ENCODE data around the gene BNIP5.

The BNIP5 gene

DNA sequence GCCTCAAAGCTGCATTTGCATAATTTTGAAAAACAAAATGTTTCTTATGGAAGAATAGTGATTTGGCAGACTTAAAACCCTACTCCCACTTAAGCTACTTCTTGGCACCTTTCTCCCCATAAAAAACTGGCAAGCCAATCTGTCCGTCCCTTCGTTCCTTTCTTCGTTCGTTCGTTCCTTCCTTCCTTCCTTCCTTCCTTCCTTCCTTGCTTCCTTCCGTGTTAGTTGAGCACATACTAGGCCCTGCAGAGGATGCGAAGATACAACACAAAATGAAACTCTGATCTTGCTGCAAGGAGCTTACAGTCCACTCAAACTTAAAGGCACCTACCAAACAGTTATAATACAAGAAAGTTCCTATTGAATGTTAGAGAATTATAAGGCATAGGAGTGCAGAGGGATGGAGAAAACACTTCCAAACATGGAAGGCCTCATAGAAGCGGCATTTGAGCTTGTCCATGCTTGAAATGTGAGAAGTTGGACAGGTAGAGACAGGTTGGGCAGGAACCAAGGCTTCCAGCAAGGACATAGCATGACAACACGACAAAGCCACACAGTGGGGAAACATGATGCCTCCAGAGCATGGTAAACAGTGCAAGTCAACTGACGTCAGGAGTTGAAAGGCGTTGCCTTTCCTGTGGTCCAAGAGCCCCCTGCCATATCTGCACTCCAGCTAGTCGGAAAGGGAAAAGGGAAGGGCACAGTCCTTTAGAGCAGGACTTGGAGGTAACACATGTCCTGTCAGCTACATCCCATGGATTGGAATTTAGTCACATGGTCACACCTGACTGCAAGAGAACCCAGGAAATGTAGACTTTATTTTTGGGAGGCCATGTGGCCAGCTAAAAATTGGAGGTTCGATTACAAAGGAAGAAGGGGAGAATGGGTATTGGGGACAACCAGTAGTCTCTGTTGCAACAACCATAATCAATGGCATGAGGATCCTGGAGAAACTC lies 59.8 kb downstream of the BNIP5 start:
- Mint-ChIP-seq H3K4me1 (ENCODE audit: low read depth) (peaks cover 45% of the 10 kb centered on the region), H3K9me3 (no peaks in the 10 kb centered on the region), H3K27me3 (peaks cover 13% of the 10 kb centered on the region), H3K4me3 (no peak overlapping the region), H3K27ac (no peak overlapping the region), H3K36me3 (ENCODE audit: low read depth) (no peaks in the 10 kb centered on the region)
- intact Hi-C loops (cut with micrococcal nuclease), result no loop called here

DNA sequence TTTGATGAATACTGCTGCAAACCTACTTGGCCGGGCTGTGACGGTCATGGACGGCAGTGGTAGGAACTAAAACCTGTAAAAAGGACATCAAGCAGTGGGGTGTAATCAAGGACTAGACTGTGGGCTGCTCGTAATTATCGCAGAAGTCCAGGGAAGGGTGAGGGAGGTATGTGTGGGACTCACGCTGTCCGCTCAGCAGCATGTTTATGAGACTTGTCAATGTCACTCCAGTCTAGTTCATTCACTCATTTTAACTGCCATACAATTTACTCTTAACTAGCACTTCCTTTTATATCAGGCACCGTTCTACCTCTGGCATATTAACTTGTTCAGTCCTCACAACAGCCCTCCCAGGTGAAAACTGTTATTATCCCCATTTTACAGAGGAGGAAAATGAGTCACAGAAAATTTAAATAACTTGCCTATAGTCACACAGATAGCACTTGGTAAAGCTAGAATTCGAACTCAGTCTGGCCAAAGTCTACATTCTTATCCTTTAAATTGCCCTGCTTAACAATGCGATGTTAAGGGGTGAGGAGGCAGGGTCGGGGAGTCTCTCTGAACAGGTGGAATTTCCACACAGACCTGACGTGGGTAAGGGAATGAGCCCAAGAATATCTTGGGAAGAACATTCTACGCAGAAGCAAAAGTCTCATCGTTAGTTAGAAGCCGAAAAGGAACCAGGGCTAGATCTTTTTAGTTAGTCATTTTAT lies 62.7 kb downstream of the BNIP5 start:
- intact Hi-C loops (cut with micrococcal nuclease), result no loop called here
- no peaks in the 10 kb centered on the region for H3K9me3 Mint-ChIP-seq
- H3K36me3 Mint-ChIP-seq (ENCODE audit: low read depth), result no peaks in the 10 kb centered on the region
- H3K4me3 Mint-ChIP-seq, result no peak overlapping the region
- H3K27ac Mint-ChIP-seq, result no peak overlapping the region
- H3K27me3 Mint-ChIP-seq, result peaks cover 29% of the 10 kb centered on the region
- H3K4me1 Mint-ChIP-seq (ENCODE audit: low read depth), result peaks cover 37% of the 10 kb centered on the region

DNA sequence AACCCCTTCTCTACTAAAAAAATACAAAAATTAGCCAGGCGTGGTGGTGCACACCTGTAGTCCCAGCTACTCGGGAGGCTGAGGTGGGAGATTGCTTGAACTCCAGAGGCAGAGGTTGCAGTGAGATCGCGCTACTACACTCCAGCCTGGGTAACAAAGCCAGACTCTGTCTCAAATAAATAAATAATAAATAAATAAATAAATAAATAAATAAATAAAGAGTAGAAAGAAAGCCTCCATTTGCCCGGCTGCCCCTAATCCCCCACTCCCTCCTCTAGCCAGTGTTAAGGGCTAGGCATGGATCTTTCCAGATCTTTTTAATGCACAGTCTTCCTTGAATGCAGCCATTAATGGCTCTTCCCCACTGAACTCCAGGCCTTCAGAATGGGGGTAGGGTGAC lies 63.6 kb downstream of the BNIP5 start:
- Mint-ChIP-seq H3K4me3 (no peak overlapping the region), H3K36me3 (ENCODE audit: low read depth) (no peaks in the 10 kb centered on the region), H3K27ac (no peak overlapping the region), H3K27me3 (peaks cover 28% of the 10 kb centered on the region), H3K4me1 (ENCODE audit: low read depth) (peaks cover 37% of the 10 kb centered on the region), H3K9me3 (no peaks in the 10 kb centered on the region)
- intact Hi-C loops (cut with micrococcal nuclease), result no loop called here

DNA sequence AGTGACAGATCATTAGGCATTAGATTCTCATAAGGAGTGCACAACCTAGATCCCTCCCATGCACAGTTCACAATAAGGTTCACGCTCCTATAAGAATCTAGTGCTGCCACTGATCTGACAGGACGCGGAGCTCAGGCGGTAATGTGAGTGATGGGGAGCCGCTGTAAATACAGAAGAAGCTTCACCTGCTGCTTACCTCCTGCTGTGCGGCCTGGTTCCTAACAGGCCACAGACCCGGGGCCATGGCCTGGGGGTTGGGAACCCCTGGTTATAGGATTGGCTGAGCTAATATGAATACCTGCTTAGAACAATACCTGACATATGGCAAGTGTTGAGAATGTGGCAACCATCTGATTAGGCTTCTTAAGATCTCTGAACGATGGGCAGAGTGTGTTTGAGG lies 64.5 kb downstream of the BNIP5 start:
- no peaks in the 10 kb centered on the region for H3K36me3 Mint-ChIP-seq (ENCODE audit: low read depth)
- H3K27ac Mint-ChIP-seq, result no peak overlapping the region
- intact Hi-C loops (cut with micrococcal nuclease), result no loop called here
- H3K9me3 Mint-ChIP-seq, result no peaks in the 10 kb centered on the region
- peaks cover 38% of the 10 kb centered on the region for H3K4me1 Mint-ChIP-seq (ENCODE audit: low read depth)
- H3K27me3 Mint-ChIP-seq, result peaks cover 28% of the 10 kb centered on the region
- H3K4me3 Mint-ChIP-seq, result no peak overlapping the region

DNA sequence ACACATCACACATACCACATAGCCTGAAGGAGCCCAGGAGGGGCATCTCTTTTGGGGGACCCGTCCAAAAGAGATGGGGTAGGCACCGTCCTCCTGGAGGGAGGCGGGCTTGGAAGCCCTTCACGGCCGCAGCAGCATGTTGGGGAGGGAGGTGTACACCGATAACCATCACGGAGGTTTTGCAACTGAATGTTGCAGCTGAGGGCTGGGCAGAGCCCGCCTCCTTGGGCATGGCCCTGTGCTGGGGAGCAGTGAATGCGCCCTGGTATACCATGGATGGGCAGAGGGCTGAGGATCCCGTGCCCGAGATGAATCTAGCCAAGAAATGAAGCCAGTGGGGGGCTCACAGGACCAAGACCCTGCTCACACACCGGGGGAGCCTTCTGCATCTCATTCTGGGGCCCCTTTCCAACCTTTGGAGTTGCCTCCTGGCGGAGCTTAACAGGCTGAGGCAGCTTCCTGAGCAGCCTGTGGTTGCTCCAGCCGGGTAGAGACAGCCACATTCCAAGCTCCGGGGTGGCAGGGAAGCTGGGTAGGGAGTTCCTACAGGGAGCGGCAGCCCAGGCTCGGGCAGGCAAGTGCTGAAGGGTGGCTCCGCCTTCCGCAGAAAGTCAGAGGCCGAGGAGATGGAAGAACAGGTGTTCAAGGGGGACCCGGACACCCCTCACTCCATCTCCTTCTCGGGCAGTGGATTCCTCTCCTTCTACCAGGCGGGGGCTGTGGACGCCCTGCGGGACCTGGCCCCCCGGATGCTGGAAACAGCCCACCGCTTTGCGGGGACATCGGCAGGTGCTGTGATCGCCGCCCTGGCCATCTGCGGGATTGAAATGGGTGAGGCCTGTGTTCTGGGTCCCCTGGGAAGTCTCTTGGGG lies 66.6 kb downstream of the BNIP5 start, which contains the start of gene PNPLA1:
Gene PNPLA1, plus strand, starts transcription at position 227 of the 872 bp plus-strand sequence. Its CDS starts 400 bp downstream, at position 627.
- intact Hi-C loops (cut with micrococcal nuclease), result no loop called here
- H3K36me3 Mint-ChIP-seq (ENCODE audit: low read depth), result no peaks in the 10 kb centered on the region
- no peak within 1 kb of the TSS for H3K4me3 Mint-ChIP-seq
- H3K27me3 Mint-ChIP-seq, result peaks cover 26% of the 10 kb centered on the region
- H3K27ac Mint-ChIP-seq, result peak within 1 kb of the TSS; percentile 11
- peaks cover 32% of the 10 kb centered on the region for H3K4me1 Mint-ChIP-seq (ENCODE audit: low read depth)
- H3K9me3 Mint-ChIP-seq, result peaks cover 9% of the 10 kb centered on the region

DNA sequence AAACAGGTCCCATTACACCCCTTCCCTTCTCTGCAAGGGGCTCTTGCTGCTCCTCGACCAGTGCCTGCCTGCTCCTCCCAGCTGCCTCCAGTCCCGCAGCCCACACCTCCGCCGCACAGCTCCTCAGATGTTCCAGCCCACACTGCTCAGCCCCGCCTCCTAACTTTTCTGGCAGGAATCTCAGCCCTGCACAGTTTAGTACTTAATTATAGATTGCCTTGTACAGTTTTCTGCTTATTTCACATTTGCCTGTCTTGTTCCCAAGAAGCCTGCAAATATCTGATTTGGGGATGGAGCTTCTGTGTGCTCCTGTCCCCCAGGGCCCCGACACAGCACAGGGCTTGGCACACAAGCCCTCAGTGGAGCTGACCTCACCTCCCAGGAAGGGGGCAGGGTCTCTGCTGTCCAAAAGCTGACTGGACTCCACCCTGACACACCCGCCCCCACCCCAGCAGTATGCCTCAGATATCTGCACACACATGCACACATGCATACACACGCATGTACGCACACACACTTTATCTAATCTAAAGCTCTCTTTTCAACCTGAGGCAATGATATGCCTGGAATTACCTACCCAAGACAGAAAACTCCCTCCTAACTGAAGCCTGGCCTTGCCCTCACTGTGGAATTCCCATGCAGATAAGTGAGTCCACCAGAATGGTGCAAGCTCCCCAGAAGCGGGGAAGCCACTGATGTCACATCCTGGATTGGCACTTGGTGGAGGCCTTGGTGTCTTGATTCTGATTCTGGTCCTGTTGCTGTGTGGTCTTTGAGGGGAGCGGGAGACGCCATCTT lies 68.0 kb downstream of the BNIP5 start:
- Mint-ChIP-seq H3K27ac (no peak overlapping the region), H3K27me3 (peaks cover 28% of the 10 kb centered on the region), H3K4me3 (no peak overlapping the region), H3K4me1 (ENCODE audit: low read depth) (peaks cover 32% of the 10 kb centered on the region), H3K36me3 (ENCODE audit: low read depth) (no peaks in the 10 kb centered on the region), H3K9me3 (peaks cover 9% of the 10 kb centered on the region)
- intact Hi-C loops (cut with micrococcal nuclease), result no loop called here

DNA sequence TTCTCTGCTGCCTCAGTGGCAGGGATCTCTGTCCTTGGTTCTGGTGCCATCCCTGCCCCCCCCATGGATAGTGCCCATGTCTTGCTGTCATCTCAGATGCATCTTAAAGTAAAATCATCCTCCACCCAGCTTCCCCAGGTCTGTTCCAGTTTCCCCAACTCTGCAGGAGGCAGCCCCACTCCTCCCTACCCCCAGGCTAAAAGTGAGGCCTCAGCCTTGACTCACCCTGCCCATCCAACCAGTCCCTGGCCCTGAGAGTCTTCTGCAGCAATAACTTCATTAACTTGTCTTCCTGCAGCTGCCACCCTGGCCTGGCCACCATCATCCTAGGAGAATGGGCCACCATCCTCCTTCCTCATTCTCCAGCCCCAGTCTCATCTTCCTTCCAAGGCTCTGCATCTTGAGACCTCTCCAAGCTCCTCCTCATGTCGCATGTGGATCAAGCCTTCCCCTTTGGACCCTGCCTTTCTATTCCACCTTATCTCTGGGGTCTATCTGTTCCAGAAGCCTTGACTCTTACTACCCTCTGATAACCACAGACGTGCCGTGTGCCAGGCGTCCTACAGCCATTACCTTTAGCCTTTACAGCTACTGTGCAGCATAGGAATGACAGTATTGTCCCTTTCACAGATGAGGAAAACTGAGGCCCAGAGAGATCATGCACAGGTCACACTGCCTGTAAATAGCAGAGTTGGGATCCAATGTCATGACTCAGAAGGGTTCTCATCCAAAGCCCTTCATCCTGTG lies 68.8 kb downstream of the BNIP5 start:
- H3K27me3 Mint-ChIP-seq, result peaks cover 25% of the 10 kb centered on the region
- no peaks in the 10 kb centered on the region for H3K36me3 Mint-ChIP-seq (ENCODE audit: low read depth)

DNA sequence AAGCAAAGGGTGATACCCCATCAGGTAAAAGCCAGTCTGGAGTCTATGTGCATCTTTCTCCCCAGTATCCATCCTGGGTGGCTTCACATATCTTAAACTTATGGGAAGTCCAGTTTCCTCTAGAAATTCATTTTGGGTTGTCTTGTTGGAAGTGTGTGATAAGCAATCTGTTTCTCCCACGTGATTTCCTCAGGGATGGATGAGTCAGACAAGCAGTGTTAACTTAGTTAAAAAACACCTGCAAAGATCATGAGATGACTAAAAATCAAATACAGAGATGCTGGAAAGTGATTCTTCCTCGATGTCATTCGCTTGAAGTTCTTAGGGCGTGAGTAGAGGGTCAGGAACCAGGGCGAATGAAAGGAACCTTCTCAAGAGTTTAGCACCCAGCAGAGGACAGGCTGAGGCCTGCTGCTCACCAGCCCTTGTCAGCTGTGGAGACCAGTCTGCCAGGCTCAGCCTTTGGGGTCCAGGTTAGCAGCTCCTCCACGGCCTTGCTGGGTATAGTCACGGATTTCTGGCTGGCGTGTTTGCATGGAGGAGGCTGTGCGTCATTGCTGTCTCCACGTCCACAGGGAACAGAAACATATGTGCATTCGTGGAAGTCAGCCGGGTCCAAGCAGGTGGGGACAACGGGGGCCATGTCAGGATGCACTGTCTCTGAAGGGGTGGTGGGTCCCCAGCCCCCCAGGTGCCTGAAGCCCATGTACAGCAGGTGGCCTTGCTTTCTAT lies 69.6 kb downstream of the BNIP5 start:
- Mint-ChIP-seq H3K36me3 (ENCODE audit: low read depth) (no peaks in the 10 kb centered on the region), H3K27ac (no peak overlapping the region), H3K4me3 (no peak overlapping the region), H3K4me1 (ENCODE audit: low read depth) (peaks cover 32% of the 10 kb centered on the region), H3K9me3 (peaks cover 9% of the 10 kb centered on the region), H3K27me3 (peaks cover 28% of the 10 kb centered on the region)
- intact Hi-C loops (cut with micrococcal nuclease), result no loop called here

More for the DNA sequence above, 68.8 kb downstream of the BNIP5 start:
- H3K4me3 Mint-ChIP-seq, result no peak overlapping the region
- intact Hi-C loops (cut with micrococcal nuclease), result no loop called here
- peaks cover 32% of the 10 kb centered on the region for H3K4me1 Mint-ChIP-seq (ENCODE audit: low read depth)
- peaks cover 9% of the 10 kb centered on the region for H3K9me3 Mint-ChIP-seq
- no peak overlapping the region for H3K27ac Mint-ChIP-seq
